Gastroesophageal sphincter (tissue), 3 donors: ENCODE measurements around the gene SBK1.

Source experiments
- CTCF ChIP-seq, 4 experiments: fragments of 200-600 bp in 2 of 4; fragments of 450-650 bp in 2 of 4; sonication (generic) in 1 of 4; IDR thresholded peaks; one replicate each; pipeline ENCODE4 v1.5.1; 2017 to 2019; ENCODE audit warnings: antibody characterized with exemption in 4 of 4, mild to moderate bottlenecking in 2 of 4, moderate library complexity in 2 of 4
- EP300 ChIP-seq: sonication (generic); formaldehyde crosslinking; IDR thresholded peaks from one replicate; pipeline ENCODE4 v1.6.1; 2017; ENCODE audit warnings: antibody characterized with exemption, mild to moderate bottlenecking
- POLR2A ChIP-seq, 2 donors: fragments of 450-650 bp; IDR thresholded peaks; one replicate each; pipeline ENCODE4 v1.6.1; 2017; ENCODE audit warnings: antibody characterized with exemption in 2 of 2, mild to moderate bottlenecking in 2 of 2, moderate library complexity in 1 of 2
- POLR2AphosphoS5 ChIP-seq: sonication (generic); formaldehyde crosslinking; IDR thresholded peaks from one replicate; pipeline ENCODE4 v1.6.1; 2017; ENCODE audit warnings: antibody characterized with exemption

- TF ChIP-seq CTCF (IDR thresholded peaks at IDR 0.05), result no peak
- TF ChIP-seq POLR2A (IDR thresholded peaks at IDR 0.05), result no peak
- TF ChIP-seq EP300, result no peak
- TF ChIP-seq POLR2AphosphoS5, result no peak
These were observed 8.8 kb downstream of the SBK1 start for GRCh38 chr16:28301154-28301553.
